ENCODE data around the gene GPSM1. TPM values are rescaled to one million over a fixed set of nuclear protein-coding genes. Genes with fewer than 3 reads are reported as not detected.

Gene GPSM1
- total RNA-seq, 1 experiment from 2014 or later: 92.9 TPM

DNA sequence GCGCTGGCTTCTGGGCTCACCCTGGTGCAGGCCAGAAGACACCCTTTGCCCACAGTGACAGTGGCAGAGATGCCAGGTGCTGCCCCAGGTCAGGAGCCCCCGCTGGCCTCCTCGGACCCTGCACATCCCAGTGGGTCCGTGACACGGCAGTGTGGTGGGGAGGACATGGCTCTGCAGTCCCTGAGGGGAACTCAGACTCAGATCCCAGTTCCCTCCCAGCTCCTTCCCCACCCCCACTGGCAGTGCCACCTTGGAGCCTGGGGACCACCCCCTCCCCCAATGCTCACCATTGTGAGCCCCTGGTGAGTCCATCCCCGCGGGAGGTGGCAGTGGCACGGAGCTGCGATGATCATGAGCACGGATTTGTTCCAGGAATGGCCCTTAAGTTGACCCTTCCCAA, 22.9 kb upstream of the GPSM1 start:
- DNase-seq (ENCODE audit: low spot score): no peak

DNA sequence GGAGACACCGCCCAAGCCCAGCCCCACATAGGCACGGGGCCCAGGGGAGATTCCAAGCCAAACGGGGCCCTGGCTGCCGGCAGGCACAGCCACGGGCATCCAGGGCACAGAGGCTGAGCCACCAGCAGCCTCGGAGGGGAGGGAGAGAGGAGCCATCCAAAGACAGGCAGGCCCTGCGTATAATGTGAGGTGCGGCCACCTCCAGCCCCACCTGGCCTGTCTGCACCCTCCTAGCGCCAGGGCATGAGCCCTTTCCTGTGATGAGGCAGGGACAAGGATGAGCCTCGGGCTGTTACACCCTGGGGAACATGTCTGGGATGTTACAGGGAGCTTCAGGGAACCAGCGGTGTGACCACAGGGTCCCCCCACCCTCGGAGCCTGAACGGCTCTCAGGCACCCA, 22.4 kb upstream of the GPSM1 start:
- DNase-seq (ENCODE audit: low spot score): no peak

DNA sequence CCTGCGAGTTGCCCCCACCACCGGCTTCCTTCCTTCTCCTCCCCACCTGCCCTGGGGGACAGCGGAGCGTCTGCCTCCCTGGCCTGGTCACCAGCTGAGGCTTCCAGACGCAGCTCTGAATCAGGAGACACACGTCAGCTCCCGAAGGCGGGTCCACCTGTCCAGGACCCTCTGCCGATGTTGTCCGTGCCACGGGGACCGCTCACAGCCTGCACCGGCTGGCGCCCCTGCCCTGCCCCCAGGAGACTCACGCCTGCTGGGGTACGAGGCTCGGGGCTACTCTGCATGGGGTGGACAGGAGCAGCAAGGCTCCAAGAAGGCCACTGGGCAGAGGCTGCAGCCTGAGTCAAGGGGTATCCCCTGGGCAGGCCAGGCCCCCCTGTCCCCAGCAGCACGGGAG, 21.5 kb upstream of the GPSM1 start:
- no peak for DNase-seq (ENCODE audit: low spot score)

DNA sequence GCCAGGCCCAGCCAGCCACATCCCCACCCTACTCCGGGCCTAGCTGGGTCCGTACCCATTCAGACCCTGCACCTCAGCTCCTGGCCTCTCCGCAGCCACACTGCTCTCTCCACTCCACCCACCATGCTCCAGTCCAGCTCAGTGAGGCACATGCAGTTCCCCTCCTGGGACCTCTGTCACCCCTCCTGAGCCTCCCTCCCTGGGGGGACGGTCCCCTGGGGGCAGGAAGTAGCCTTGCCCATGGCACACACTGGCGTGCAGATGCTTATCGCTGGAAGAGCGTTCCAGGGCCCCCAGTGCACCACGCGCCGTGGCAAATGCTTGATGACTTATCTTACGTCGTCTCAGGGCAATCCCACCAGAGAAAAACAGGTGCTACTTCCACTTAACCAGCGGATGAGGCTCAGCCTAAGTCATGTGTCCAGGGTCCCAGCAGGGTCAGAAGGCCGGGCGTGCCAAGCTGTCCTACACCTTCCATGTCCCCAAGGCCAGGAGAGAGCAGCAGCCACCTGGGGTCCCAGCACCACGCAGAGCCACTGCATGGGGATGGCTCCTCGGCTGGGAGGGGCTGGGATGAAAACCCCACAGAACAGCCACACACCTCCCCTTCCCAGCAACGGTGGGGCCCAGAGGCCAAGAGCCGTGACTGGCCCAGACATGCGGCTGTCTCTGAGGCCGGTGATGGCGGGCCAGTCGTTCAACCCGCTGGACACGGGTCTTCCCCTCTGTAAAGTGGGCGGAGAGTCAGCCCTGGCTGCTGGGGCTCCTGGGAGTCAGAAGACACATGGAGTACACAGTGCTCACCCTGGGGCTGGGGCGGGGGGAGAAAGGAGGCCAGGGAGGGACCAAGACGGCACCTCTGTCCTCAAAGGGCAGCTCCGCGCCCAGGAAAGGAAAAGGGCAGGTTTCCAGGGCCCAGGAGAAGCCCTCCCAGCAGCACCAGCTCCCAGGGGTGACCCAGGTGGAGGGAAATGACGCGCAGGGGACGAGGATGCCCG, 20.8 kb upstream of the GPSM1 start:
- no peak for DNase-seq (ENCODE audit: low spot score)

DNA sequence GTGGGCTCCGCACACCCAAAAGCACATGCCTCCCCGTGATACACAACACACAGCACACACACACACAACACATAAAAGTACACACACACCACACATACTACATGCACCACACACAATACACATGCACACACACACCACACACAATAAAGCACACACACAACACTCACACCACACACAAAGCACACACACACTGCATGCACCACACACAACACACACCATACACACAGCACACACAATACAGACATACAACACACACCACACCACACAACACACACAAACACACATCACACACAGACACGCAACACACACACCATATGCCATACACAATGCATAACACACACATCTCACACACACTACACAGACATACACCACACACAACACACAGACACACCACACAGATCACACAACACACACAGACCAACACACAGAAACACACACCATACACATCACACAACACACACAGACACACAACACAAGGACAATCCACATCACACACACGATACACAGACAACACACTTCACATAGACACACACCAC, 20.1 kb upstream of the GPSM1 start:
- DNase-seq (ENCODE audit: low spot score): no peak

DNA sequence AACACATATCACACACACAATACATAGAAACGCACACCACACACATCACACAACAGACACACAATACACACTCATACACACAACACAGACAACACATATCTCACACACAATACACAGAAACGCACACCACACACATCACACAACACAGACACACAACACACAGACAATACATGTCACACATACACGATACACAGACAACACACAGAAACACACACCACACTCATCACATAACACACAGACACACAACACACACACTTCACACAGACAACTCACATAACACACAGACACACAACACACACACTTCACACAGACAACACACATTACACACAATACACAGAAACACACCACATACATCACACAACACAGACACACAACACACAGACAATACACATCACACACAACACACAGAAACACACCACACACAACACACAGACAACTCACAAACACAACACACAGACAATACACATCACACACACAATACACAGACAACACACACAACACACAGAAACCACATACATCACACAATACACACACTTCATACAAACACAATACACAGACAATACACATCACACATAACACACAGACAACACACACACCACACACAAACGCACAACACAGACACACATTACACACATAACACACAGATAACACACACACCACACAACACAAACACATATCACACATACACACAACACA, 19.2 kb upstream of the GPSM1 start:
- no peak for DNase-seq (ENCODE audit: low spot score)

DNA sequence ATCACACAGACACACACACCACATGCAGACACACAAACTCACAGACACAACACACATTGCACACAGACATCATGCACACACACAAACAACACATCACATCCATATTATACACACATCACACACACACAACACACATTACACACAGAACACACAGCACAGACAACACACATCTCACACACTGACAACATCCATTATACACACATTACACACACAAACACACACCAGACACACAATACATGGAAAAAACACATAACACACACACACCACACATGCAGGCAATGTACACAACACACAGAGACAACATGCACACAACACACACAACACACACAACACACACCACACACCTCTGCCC, 18.7 kb upstream of the GPSM1 start:
- DNase-seq (ENCODE audit: low spot score): no peak

DNA sequence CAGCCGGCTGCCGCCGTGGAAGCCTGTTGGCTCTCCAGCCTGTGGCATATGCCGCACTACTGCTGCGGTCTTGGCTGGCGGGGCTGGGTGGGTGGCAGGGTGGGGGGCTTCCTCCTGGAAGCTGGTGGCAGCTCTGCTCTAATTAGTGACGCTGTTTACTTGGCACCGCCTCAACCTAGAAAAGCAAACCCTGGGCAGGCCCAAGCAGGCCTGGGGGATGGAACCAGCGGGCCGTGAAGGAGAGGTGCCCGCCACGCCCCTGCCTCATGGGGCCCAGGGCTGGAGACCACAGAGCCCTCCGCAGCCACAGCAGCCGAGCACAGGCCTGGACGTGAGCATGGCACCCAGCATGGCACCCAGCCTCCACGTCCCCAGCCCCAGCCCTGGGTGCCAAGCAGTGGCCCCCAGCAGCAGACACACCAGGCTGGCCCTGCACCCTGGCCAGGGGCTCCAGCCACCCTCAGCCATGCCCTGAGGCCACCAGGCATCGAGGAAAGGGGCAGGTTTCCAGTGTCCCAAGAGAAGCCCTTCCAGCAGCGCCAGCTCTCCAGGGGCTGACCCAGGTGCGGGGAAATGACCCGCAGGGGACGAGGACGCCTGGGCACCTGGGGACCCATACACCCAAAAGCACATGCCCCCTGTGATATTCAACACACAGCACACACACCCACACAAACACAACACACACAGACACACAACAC, 18.1 kb upstream of the GPSM1 start:
- DNase-seq (ENCODE audit: low spot score): no peak

DNA sequence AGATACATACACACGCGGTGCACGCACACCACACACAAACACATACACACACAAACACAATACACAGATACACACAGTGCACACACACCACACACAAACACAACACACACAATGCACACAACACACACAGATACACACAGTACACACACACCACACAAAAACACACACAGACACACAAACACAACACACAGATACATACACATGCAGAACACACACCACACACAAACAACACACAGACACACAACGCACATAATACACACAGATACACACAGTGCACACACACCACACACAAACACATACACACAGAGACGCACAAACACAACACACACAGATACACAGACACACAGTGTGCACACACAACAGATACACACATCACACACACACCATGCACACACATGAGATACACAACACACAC, 17.5 kb upstream of the GPSM1 start:
- no peak for DNase-seq (ENCODE audit: low spot score)

DNA sequence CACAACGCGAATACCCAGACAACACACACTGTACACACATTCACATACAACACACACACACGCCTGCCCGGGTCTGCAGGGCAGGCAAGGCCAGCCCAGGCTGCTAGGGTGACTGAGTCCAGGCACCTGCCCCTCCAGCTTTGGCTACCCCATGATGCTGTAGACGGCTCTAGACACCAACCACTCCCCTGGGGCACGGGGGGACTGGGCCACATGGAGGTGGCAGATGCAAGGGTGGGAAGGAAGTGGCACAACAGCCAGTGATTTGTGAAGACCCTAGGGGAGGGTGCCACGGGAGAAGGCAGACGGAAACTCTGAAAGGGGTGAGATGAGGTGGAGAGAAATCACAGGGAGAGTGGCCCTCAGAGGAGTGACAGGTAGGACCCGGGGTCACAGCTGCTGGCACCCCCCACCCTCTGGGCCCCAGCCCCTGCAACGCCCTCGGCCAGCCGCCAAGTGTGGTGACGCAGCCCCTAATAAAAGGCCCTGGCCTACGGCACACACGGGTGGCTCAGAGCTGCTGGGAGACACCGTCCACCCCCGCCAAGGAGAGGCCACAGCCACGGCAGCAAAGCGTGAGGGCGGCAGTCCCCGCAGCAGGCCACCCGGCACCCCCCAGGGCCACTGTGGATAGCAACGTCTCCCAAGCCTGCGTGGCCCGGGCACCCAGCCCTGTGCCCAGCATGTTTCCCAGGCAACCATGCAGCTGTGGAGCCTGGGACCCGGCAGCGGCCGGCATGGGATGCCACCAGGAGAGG, 16.9 kb upstream of the GPSM1 start:
- DNase-seq (ENCODE audit: low spot score): no peak

DNA sequence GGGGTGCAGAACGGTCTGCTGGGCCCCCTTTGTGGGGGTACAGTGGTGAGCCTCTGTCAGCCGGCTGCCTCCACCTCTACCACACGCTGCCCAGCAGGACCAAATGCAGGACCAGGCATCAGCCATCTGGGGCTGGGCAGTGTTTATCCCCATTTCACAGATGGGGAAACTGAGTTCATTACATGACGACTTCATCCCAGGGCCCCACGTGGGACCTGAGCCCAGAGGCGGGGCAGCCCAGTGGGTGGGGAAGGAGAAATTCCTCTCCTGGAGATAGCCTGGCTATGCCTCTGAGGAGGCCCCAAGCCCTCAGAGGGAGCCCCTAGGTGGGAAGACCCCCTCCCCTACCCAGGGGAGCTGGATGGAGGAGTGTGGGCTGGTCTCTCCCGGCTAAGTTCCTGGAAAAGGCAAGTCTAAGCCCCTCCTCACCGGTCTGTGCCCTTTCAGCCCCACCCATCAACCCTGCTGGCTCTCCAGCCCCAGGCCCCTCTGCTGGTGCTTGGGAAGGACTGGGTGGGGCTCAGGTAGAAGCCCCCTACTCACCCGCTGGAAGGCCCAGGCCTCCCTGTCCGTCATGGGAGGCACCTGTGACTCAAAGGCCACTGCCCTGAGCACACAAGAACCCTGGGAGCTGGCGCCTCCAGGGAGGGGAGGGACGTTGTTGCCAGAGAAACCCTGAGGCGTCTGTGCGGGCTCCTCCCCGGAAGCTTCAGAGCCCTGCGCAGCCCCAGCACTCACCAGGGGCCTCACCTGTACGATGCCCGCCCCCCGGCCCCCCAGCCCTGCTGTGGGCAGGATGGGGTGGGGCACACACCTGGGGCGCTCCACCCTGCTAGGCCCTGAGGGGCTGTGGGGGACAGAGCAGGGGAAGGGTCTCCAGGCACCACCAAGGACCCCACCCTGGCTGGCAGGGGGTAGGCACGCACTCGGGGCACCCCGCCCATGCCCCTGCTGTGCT, 16.0 kb upstream of the GPSM1 start:
- no peak for DNase-seq (ENCODE audit: low spot score)

DNA sequence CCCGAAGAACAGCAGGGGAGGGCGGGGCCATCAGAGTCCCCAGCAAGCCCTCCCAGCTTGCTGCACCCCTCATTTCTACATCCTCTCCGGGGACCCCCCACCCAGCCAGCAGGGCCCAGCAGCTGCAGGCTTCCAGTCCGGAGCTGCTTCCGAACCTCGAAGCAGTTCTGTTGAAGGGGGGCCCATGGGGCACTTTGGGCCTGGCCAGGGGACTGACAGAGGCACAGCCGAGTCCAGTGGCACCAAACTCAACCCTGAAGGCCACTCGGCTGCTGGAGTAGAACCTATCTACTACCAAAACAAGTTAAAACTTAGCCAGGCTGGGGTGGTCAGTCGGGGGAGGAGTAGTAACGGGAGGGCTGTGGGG, 15.3 kb upstream of the GPSM1 start:
- no peak for DNase-seq (ENCODE audit: low spot score)

DNA sequence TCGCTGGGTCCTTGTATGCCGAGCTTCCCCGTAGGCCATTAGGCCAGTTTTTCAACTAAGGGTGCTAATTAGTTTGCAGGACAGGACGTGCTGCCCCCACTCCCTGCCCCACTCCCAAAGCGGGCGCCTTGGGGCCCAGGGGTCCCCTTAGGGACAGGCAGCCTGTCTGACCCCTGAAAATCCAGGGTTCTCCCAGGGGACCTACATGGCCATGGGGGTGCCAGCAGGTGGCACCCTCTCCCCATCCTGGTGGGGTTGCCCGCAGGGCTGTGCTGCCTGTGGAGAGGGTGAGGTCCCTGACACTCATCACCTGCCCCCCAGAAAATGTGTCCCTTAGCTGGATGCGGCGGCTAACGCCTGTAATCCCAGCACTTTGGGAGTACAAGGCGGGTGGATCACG, 14.9 kb upstream of the GPSM1 start:
- DNase-seq (ENCODE audit: low spot score): peak; percentile 64

DNA sequence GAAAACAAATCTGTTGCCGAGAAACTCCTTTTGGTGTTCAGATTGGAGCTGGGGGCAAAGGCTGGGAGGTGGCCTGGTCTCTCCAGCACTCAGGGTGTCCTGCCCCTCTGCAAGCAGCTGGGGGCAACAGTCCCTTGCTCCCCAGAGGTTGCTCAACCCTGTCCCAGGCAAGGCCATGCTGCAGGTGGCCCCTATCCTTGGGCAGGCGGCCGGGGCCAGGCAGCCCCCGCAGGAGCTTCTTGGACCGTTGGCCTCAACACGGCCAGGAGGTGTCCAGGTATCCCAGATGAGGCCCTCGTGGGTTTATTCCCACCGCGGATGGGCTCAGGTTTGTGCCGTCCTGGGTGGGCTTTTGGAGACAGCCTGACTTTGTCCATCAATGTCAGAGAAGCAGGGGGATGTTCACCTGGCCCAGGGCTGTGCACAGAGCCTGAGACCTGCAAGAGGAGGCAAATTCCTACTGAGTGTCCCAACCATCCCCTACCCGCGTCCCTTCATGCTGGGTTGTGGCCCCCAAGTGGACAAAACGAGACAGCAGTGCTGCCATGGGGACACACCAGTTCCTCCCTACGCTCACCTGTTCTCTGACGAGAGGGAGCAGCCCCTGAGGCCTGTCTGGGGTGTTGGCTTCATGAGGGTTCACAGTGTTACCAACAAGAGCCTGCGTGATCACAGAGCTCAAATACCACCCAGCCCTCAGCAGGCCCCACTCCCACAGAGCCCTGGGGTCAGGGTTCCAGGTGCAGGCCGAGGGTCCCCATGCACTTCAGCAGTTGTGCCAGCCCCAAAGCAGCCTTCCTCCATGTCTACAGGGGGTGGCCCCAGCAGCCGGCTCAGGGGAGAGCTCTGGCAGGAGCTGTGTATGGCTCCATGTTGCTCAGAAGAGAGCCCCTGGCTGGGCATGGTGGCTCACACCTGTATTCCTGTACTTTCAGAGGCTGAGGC, 14.0 kb upstream of the GPSM1 start:
- no peak for DNase-seq (ENCODE audit: low spot score)

DNA sequence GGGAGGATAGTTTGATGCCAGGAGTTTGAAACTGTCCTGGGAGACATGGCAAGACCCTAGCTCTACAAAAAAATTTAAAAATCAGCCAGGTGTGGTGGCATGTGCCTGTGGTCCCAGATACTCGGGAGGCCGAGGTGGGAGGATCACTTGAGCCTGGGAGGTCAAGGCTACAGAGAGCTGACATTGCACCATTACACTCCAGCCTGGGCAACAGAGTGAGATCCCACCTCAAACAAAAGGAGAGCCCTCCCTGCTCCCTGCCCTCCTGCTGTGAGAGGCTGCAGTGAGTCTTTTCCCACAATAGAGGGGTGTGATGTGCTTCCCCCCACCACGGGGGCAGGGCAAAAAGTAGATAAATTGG, 13.3 kb upstream of the GPSM1 start:
- DNase-seq (ENCODE audit: low spot score): no peak

DNA sequence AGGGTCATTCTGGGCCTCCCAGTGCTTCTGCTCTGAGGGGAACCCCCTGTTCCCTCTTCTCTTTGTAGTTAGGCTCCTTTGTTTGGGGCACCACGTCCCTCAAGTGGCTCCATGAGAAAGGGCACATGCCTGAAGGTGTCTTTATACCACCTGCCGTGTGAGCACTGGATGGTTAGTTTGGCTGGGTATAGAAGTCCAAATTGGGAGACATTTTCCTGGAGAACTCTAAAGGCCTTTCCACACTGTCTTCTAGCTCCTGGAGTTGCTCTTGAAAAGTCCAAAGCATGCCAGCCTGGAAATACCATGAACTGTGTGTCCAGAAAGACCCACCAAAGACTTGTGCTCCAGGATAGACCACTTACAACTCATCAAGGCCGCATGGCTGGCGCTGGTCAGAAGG, 12.4 kb upstream of the GPSM1 start:
- DNase-seq (ENCODE audit: low spot score): no peak

DNA sequence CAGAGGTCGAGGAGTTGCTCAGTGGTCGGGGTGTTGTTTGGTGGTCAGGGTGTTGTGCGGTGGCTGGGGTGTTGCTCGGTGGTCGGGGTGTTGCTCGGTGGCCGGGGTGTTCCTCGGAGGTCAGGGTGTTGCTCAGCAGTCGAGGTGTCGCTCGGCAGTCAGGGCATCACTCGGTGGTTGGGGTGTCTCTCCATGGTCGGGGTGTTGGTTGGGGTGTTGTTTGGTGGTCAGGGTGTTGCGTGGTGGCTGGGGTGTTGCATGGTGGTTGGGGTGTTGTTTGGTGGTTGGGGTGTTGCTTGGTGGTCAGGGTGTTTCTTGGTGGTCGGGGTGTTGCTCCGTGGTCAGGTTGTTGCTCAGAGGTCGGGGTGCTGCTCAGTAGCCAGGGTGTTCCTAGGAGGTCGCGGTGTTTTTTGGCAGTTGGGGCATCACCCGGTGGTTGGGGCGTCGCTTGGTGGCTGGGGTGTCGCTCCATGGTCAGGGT, 11.0 kb upstream of the GPSM1 start:
- DNase-seq (ENCODE audit: low spot score): no peak

DNA sequence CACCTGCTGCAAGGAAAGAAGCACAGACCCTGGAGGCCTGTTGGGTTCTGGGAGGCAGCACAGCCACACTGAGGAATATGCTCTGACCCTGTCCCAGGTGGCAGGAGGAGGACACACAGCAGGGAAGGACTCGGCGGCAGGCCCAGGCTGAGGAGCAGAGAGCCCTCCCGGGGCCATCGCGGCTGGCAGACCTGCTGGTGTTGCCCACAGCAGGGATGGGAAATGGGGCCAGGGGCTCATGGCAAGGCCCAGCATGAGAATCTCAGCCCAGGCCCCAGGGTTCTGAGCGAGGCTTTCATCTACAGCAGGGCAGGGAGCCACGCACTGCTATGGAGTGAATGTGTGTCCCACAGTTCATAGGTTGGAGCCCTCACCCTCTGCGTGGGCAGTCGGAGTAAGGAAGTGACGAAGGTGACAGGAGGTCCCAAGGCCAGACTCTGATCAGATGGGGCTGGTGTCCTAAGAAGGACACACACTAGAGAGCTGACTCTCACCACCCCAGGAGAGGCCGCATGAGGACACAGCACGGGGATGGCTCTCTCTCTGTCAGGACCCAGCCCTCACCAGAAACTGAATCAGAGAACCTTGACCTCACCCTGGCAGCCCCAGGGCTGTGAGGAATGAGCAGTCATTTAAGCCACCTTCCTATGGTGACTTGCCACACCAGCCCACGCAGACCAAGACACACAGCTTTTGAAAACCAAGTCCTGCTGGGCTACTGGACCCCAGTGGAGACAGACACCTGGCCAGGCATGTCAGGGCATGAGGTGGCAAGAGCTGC, 10.3 kb upstream of the GPSM1 start:
- DNase-seq (ENCODE audit: low spot score): no peak
